NT2/D1 (cell line): ENCODE measurements around the gene NBEAL2.

Experiments used
- SUZ12 ChIP-seq: IDR thresholded peaks from 2 replicates; pipeline ENCODE4 v1.6.1; 2011; ENCODE audit not compliant: insufficient read length, insufficient read depth; ENCODE audit errors: extremely low read depth
- YY1 ChIP-seq: IDR thresholded peaks from 2 replicates; pipeline ENCODE4 v1.6.1; 2011; ENCODE audit not compliant: insufficient read length, insufficient read depth
- ZNF274 ChIP-seq: IDR thresholded peaks from 2 replicates; pipeline ENCODE4 v1.6.1; 2011; ENCODE audit warnings: mild to moderate bottlenecking, low read depth, low read length

DNA sequence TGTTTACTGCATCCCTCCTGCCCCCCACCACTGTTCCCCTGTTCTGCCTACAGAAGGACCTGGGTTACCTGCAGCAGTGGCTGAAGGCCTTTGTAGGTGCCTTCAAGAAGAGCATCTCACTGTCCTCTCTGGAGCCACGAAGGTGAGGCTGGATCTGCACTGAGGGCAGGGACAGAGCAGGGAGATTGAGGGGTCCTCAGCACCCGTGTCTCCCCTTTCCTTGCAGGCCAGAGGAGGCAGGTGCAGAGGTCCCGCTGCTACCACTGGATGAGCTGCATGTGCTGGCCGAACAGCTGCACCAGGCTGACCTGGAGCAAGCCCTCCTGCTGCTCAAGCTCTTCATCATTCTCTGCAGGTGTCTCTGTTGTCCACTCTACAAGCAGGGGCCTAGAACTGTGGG is 9.2 kb downstream of the NBEAL2 start:
- TF ChIP-seq SUZ12: no peak
- no peak for TF ChIP-seq YY1
- TF ChIP-seq ZNF274: no peak
